GM10266 (cell line): ENCODE results near the gene ATP6V1G1.
"Not testable (repeated sequence)": the region's sequence is repeated elsewhere in the genome, so short reads cannot be mapped to it uniquely, and the experiment has no call there.

Source experiments
- DNase-seq: peaks from one replicate; pipeline ENCODE4 v3.0.0; 2012; ENCODE audit errors: extremely low spot score
- TF ChIP-seq, protein P1 (sequence below): IDR thresholded peaks from 2 replicates; pipeline ENCODE4 v1.5.1; 2012; ENCODE audit warnings: mild to moderate bottlenecking, low read depth; ENCODE audit not compliant: control insufficient read depth, insufficient read depth; ENCODE audit errors: missing control alignments

ATP6V1G1 gene

DNA sequence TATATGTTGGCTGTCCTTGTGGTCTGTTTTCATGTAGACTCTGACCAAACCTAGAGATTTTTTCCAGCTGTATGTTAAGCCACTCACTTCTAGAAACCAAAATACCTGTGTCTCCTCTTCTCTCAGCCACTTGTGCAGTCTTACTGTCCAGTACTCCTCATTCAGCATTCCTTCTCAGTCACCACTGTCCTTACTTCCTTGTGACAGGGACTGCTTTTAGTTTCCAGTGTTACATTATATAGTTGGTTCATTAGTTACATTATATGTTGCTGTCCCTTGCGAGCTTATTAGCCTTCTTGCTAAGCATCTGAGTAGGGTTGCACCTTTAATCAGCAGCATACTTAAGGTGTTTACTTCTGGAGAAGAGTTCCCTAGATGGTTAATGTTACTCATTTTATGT lies 4.3 kb downstream of the ATP6V1G1 start:
- TF ChIP-seq, protein P1, sequence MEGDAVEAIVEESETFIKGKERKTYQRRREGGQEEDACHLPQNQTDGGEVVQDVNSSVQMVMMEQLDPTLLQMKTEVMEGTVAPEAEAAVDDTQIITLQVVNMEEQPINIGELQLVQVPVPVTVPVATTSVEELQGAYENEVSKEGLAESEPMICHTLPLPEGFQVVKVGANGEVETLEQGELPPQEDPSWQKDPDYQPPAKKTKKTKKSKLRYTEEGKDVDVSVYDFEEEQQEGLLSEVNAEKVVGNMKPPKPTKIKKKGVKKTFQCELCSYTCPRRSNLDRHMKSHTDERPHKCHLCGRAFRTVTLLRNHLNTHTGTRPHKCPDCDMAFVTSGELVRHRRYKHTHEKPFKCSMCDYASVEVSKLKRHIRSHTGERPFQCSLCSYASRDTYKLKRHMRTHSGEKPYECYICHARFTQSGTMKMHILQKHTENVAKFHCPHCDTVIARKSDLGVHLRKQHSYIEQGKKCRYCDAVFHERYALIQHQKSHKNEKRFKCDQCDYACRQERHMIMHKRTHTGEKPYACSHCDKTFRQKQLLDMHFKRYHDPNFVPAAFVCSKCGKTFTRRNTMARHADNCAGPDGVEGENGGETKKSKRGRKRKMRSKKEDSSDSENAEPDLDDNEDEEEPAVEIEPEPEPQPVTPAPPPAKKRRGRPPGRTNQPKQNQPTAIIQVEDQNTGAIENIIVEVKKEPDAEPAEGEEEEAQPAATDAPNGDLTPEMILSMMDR = no peak
- no peak for DNase-seq

DNA sequence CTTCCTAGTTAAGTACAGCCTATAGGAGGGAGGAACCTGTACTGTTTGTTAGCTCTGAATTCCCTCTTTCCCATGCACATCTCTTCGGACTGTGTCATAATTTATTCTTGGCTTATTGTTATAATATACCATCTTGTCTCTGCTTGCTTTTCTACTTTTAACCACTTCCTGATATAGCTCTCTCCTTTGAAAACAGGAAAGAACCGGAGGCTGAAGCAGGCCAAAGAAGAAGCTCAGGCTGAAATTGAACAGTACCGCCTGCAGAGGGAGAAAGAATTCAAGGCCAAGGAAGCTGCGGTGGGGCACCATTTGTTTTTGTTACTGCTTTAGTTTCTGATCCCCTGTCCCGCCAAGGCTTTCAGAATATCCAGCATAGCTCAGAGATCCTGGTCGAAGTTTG lies 4.8 kb downstream of the ATP6V1G1 start:
- TF ChIP-seq, protein P1 = peak; percentile 50
- DNase-seq = no peak

DNA sequence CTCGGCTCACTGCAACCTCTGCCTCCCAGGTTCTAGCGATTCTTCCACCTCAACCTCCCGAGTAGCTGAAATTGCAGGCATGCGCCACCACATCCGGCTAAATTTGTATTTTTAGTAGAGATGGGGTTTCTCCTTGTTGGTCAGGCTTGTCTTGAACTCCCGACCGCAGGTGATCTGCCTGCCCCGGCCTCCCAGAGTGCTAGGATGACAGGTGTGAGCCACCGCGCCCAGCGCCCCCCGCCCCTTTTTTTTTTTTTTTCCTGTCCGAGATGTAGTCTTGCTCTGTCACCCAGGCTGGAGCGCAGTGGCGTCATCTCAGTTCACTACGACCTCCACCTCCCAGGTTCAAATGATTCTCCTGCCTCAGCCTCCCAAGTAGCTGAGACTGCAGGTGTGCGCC lies 6.6 kb downstream of the ATP6V1G1 start:
- TF ChIP-seq, protein P1 = no peak
- DNase-seq = no peak

DNA sequence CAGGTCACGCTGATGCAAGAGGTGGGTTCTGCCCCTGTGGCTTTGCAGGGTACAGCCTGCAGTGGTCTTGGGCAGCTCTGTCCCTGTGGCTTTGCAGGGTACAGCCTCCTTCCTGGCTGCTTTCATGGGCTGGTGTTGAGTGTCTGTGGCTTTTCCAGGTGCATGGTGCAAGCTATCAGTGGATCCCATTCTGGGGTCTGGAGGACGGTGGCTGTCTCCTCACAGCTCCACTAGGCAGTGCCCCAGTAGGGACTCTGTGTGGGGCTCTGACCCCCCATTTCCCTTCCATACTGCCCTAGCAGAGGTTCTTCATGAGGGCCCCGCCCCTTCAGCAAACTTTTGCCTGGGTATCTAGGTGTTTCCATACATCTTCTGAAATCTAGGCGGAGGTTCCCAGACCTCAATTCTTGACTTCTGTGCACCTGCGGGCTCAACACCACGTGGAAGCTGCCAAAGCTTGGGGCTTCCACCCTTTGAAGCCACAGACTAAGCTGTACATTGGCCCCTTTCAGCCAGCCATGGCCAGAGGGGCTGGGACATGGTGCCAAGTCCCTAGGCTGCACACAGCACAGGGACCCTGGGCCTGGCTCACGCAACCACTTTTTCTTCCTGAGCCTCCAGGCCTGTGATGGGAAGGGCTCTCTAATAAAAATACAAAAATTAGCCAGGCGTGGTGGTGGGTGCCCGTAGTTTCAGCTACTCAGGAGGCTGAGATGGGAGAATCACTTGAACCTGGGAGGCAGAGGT lies 13.1 kb downstream of the ATP6V1G1 start:
- DNase-seq = not testable (repeated sequence)

DNA sequence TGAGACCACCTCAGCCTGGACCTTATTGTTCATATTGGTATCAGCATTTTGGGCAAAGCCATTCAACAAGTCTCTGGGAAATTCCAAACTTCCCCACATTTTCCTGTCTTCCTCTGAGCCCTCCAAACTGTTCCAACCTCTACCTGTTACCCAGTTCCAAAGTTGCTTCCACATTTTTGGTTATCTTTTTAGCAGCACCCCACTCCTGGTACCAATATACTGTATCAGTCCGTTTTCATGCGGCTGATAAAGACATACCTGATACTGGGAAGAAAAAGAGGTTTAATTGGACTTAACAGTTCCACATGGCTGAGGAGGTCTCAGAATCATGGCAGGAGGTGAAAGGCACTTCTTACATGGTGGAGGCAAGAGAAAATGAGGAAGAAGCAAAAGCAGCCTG lies 14.2 kb downstream of the ATP6V1G1 start:
- DNase-seq = not testable (repeated sequence)

DNA sequence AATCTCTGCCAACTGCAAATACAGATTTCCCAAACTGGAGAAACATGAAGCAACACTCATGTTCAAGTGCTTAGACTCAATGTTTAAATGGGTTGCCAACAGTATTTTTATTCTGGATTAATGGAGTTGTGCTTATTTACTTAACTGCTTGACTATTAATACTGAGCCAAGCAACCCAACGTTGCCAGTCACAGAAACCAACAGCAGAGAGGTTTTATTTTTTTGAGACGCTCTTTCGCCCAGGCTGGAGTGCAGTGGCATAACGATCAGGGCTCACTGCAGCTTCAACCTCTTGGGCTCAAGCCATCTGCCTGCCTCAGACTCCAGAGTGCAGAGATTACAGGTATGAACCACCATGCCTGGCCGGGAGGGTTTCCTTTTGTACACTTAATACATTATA lies 15.1 kb downstream of the ATP6V1G1 start:
- TF ChIP-seq, protein P1 = no peak
- no peak for DNase-seq

DNA sequence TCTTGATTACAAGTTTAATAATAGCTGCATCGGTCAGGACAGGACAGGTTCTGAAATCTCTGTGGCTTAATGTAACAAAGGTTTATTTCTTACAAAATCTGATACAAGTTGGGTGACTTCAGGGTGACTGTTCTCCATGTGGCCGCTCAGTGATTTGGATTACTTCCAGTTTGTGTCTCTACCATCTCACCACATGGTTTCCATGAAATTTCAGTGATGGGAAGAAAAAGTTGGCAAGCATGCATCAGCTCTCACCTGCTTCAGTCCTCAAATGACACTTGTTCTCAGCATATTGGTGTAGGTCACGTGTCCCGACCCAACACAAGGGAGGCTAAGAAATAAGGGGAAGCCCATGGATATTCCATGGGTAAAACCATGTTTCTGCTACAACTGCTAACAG lies 15.7 kb downstream of the ATP6V1G1 start:
- TF ChIP-seq, protein P1 = no peak
- DNase-seq = no peak

DNA sequence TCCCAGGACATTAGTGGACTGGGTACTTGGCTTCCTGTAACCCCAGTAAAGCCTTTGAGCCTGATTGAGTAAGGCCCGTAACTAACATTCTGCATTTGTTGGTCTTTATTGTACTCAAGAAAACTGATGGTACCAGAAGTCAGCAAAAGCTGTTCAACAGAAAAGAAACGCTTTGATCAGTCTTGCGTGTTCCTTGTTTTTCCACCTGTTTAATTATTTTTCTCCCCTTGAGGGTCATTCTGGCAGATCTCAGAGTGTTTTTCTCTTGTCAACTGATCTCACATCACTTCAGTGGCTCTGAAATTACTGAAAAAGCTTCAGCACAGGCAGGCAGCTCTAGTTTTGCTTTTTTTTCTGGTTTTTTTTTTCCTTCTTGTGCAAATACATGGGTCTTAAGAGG lies 17.4 kb downstream of the ATP6V1G1 start:
- DNase-seq = no peak

More for the DNA sequence above, 17.4 kb downstream of the ATP6V1G1 start:
- TF ChIP-seq, protein P1 = no peak
